Anterior cingulate cortex (tissue), 58 donors: ENCODE measurements around the gene GTF2A1L.
"Not testable (repeated sequence)": the region's sequence is repeated elsewhere in the genome, so short reads cannot be mapped to it uniquely, and the experiment has no call there.

Experiments
- DNase-seq, 58 donors: peaks; one replicate each; lab custom pipeline; 2025; lab: John Stamatoyannopoulos, UW

Gene GTF2A1L

GRCh38 chr2:48617618-48618017 lies at the start of gene GTF2A1L:
GTF2A1L (plus strand) TSS chr2:48617856; CDS start chr2:48617875, 19 bp downstream.
- DNase-seq: no peak

GRCh38 chr2:48568547-48568946 lies 49.1 kb upstream of the GTF2A1L start:
- no peak for DNase-seq

GRCh38 chr2:48569433-48569832 lies 48.2 kb upstream of the GTF2A1L start:
- no peak for DNase-seq

GRCh38 chr2:48572816-48573215 lies 44.8 kb upstream of the GTF2A1L start:
- DNase-seq: no peak

- DNase-seq: no peak
These were observed 43.0 kb upstream of the GTF2A1L start for GRCh38 chr2:48574353-48575287.

- no peak for DNase-seq
These were observed 39.3 kb upstream of the GTF2A1L start for GRCh38 chr2:48578313-48578712.

- no peak for DNase-seq
These were observed 33.7 kb upstream of the GTF2A1L start for GRCh38 chr2:48583961-48584360.

GRCh38 chr2:48584551-48584950 lies 33.1 kb upstream of the GTF2A1L start:
- no peak for DNase-seq

GRCh38 chr2:48586433-48586832 lies 31.2 kb upstream of the GTF2A1L start:
- DNase-seq: no peak

- DNase-seq: no peak
These were observed 30.1 kb upstream of the GTF2A1L start for GRCh38 chr2:48587560-48587959.

GRCh38 chr2:48587961-48588360 lies 29.7 kb upstream of the GTF2A1L start:
- no peak for DNase-seq

GRCh38 chr2:48588745-48589144 lies 28.9 kb upstream of the GTF2A1L start:
- DNase-seq: no peak

- DNase-seq: peak in 24 of 58 donors; percentile 3 to 42 (median 18)
These were observed 28.4 kb upstream of the GTF2A1L start for GRCh38 chr2:48589170-48589767.

- no peak for DNase-seq
These were observed 27.6 kb upstream of the GTF2A1L start for GRCh38 chr2:48590017-48590416.

GRCh38 chr2:48592067-48592466 lies 25.6 kb upstream of the GTF2A1L start:
- DNase-seq: no peak

GRCh38 chr2:48596751-48597150 lies 20.9 kb upstream of the GTF2A1L start:
- DNase-seq: not testable (repeated sequence)

GRCh38 chr2:48597492-48597891 lies 20.2 kb upstream of the GTF2A1L start:
- no peak for DNase-seq

GRCh38 chr2:48600204-48600813 lies 17.3 kb upstream of the GTF2A1L start:
- DNase-seq: peak in 3 of 58 donors; percentile 2 to 54 (median 10)

GRCh38 chr2:48600917-48601316 lies 16.7 kb upstream of the GTF2A1L start:
- no peak for DNase-seq

- peak in 28 of 58 donors; percentile 3 to 52 (median 19) for DNase-seq
These were observed 16.3 kb upstream of the GTF2A1L start for GRCh38 chr2:48601349-48601748.

GRCh38 chr2:48605482-48606175 lies 12.0 kb upstream of the GTF2A1L start:
- no peak for DNase-seq
